Trophoblast cell (in vitro differentiated cells and primary cell): ENCODE results near the gene MKNK1.

Experiments
- DNase-seq, 2 donors: peaks; one replicate each; pipeline ENCODE4 v3.0.0-alpha.2; 2016
- H2AFZ ChIP-seq: 2 replicates; pipeline ENCODE4 v1.6.1; 2013; ENCODE audit warnings: low read length, moderate library complexity, mild to moderate bottlenecking; ENCODE audit not compliant: insufficient read depth, poor library complexity
- H2AK5ac ChIP-seq: 2 replicates; pipeline ENCODE4 v1.6.1; 2013; ENCODE audit warnings: mild to moderate bottlenecking, low read length
- H2BK120ac ChIP-seq: 2 replicates; pipeline ENCODE4 v1.6.1; 2013; ENCODE audit warnings: low read length, mild to moderate bottlenecking, moderate library complexity; ENCODE audit not compliant: insufficient read depth, poor library complexity
- H2BK12ac ChIP-seq: 2 replicates; pipeline ENCODE4 v1.6.1; 2013; ENCODE audit warnings: mild to moderate bottlenecking, low read length, moderate library complexity
- H2BK5ac ChIP-seq: 2 replicates; pipeline ENCODE4 v1.6.1; 2013; ENCODE audit warnings: low read length, low read depth, moderate library complexity, mild to moderate bottlenecking; ENCODE audit not compliant: poor library complexity
- H3K14ac ChIP-seq: 2 replicates; pipeline ENCODE4 v1.6.1; 2013; ENCODE audit warnings: mild to moderate bottlenecking, low read length
- H3K18ac ChIP-seq: 2 replicates; pipeline ENCODE4 v1.6.1; 2013; ENCODE audit warnings: mild to moderate bottlenecking, low read length
- H3K23ac ChIP-seq: 2 replicates; pipeline ENCODE4 v1.6.1; 2013; ENCODE audit warnings: low read length
- H3K27ac ChIP-seq: 2 replicates; pipeline ENCODE4 v1.5.1; 2013; ENCODE audit warnings: low read depth, mild to moderate bottlenecking, inconsistent platforms, low read length, moderate library complexity
- H3K27me3 ChIP-seq: 2 replicates; pipeline ENCODE4 v1.6.1; 2013; ENCODE audit warnings: inconsistent platforms, mild to moderate bottlenecking, low read length, moderate library complexity; ENCODE audit not compliant: insufficient read depth
- H3K36me3 ChIP-seq, 2 experiments: 1 replicate in 1 of 2; 2 replicates in 1 of 2; pipeline ENCODE4 v1.6.1; 2013; ENCODE audit warnings: low read length in 2 of 2, mild to moderate bottlenecking in 2 of 2, moderate library complexity in 1 of 2; ENCODE audit not compliant: insufficient read depth in 2 of 2, control insufficient read depth in 1 of 2
- H3K4ac ChIP-seq: 2 replicates; pipeline ENCODE4 v1.6.1; 2013; ENCODE audit warnings: low read depth, mild to moderate bottlenecking, low read length, moderate library complexity
- H3K4me1 ChIP-seq, 2 experiments: 1 replicate in 1 of 2; 2 replicates in 1 of 2; pipeline ENCODE4 v1.6.1; 2013; ENCODE audit warnings: low read length in 2 of 2, mild to moderate bottlenecking in 2 of 2, moderate library complexity in 1 of 2; ENCODE audit not compliant: insufficient read depth in 2 of 2, control insufficient read depth in 1 of 2
- H3K4me2 ChIP-seq: 2 replicates; pipeline ENCODE4 v1.6.1; 2013; ENCODE audit warnings: inconsistent platforms, mild to moderate bottlenecking, low read length, moderate library complexity
- H3K4me3 ChIP-seq: 2 replicates; pipeline ENCODE4 v1.5.1; 2013; ENCODE audit warnings: mild to moderate bottlenecking, low read depth, low read length, inconsistent platforms
- H3K79me1 ChIP-seq: one replicate; pipeline ENCODE4 v1.6.1; 2013; ENCODE audit warnings: low read length
- H3K79me2 ChIP-seq: 2 replicates; pipeline ENCODE4 v1.6.1; 2013; ENCODE audit warnings: low read length, mild to moderate bottlenecking; ENCODE audit not compliant: control insufficient read depth, insufficient read depth, poor library complexity
- H3K9ac ChIP-seq: 2 replicates; pipeline ENCODE4 v1.6.1; 2013; ENCODE audit warnings: mild to moderate bottlenecking, low read length
- H3K9me3 ChIP-seq: 2 replicates; pipeline ENCODE4 v1.6.1; 2013; ENCODE audit warnings: low read depth, mild to moderate bottlenecking, control low read depth, inconsistent platforms, low read length; ENCODE audit not compliant: insufficient read depth
- H4K12ac ChIP-seq: 2 replicates; pipeline ENCODE4 v1.6.1; 2013; ENCODE audit warnings: low read depth, mild to moderate bottlenecking, low read length, moderate library complexity
- H4K8ac ChIP-seq: 2 replicates; pipeline ENCODE4 v1.6.1; 2013; ENCODE audit warnings: low read depth, mild to moderate bottlenecking, low read length, moderate library complexity
- H4K91ac ChIP-seq: one replicate; pipeline ENCODE4 v1.6.1; 2013; ENCODE audit warnings: low read depth, mild to moderate bottlenecking, low read length, moderate library complexity
- WGBS: extraction: QIAGEN DNeasy Blood & Tissue Kit; methylation state at CpG from one replicate; pipeline ENCODE4 v1.1.7; 2013; ENCODE audit warnings: missing lambda C conversion rate; ENCODE audit not compliant: insufficient read length, insufficient coverage; ENCODE audit errors: extremely low coverage; 5-methylcytosine and 5-hydroxymethylcytosine counted together

MKNK1 gene

DNA sequence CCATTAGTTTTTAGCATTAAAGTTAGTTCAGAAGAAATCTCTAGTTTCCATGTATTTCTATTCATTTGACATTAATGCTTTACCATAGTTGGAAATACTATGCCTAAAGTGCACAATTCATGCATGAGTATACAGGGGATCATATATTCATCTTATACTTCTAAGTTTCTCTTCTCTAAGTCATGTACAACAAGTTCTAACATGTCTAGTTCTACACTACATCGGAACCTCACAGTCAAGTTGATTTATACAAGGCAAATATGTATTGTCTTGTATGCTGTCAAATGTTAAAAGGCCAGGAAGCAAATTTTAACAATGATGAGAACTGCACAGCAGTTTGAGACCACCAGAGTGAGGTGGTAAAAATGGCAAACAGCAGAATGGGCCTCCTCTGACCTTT, 35.5 kb upstream of the MKNK1 start:
- H3K14ac ChIP-seq, result no peak overlapping the region
- H3K27me3 ChIP-seq, result no peaks in the 10 kb centered on the region
- H3K4me3 ChIP-seq, result no peak overlapping the region
- no peak overlapping the region for H2BK5ac ChIP-seq
- H3K36me3 ChIP-seq, result peaks cover 2 to 6% of the 10 kb centered on the region in 2 experiments
- H3K79me2 ChIP-seq, result no peaks in the 10 kb centered on the region
- WGBS, result no CpG with 5 or more reads among the region's 1 CpG
- H2AK5ac ChIP-seq, result no peak overlapping the region
- H3K9ac ChIP-seq, result no peak overlapping the region
- H4K8ac ChIP-seq, result no peak overlapping the region
- H3K9me3 ChIP-seq, result no peaks in the 10 kb centered on the region
- H3K23ac ChIP-seq, result no peak overlapping the region
- no peak for DNase-seq
- H3K4me1 ChIP-seq, result no peaks in the 10 kb centered on the region
- no peak overlapping the region for H2BK120ac ChIP-seq
- no peak overlapping the region for H3K4me2 ChIP-seq
- no peak overlapping the region for H4K12ac ChIP-seq
- no peak overlapping the region for H2AFZ ChIP-seq
- H3K27ac ChIP-seq, result no peak overlapping the region
- H3K79me1 ChIP-seq, result no peaks in the 10 kb centered on the region
- no peak overlapping the region for H3K4ac ChIP-seq
- H3K18ac ChIP-seq, result no peak overlapping the region
- no peak overlapping the region for H2BK12ac ChIP-seq
- H4K91ac ChIP-seq, result no peak overlapping the region

DNA sequence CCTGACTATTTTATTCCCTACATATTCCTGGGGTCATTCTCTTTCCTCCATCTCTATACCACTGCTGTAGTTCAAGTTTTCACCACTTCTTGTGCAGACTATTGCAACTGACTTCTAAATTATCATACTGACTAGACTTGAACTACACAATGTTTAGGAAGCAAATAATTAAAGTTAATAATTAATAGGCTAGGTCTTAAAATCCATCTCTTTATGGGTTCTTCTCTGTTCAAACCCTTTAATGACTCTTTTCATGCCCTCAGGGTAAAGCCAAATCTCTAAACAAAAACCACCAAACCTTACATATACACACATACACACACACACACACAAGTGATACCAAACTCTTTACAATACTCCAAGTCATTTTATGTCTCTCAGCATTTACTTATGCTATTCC, 34.9 kb upstream of the MKNK1 start:
- peaks cover 4 to 9% of the 10 kb centered on the region in 2 experiments for H3K36me3 ChIP-seq
- H2AK5ac ChIP-seq, result no peak overlapping the region
- no peak overlapping the region for H3K23ac ChIP-seq
- H2BK120ac ChIP-seq, result no peak overlapping the region
- no peaks in the 10 kb centered on the region for H3K9me3 ChIP-seq
- no peak overlapping the region for H2AFZ ChIP-seq
- no peak overlapping the region for H2BK5ac ChIP-seq
- H3K4me1 ChIP-seq, result no peaks in the 10 kb centered on the region
- no peak overlapping the region for H4K91ac ChIP-seq
- H3K79me1 ChIP-seq, result no peaks in the 10 kb centered on the region
- no peak overlapping the region for H4K8ac ChIP-seq
- no peak overlapping the region for H3K4me2 ChIP-seq
- no peak overlapping the region for H3K27ac ChIP-seq
- H3K9ac ChIP-seq, result no peak overlapping the region
- H3K27me3 ChIP-seq, result no peaks in the 10 kb centered on the region
- H3K79me2 ChIP-seq, result no peaks in the 10 kb centered on the region
- DNase-seq, result no peak
- no peak overlapping the region for H3K18ac ChIP-seq
- H3K4ac ChIP-seq, result no peak overlapping the region
- no peak overlapping the region for H3K14ac ChIP-seq
- H2BK12ac ChIP-seq, result no peak overlapping the region
- no peak overlapping the region for H3K4me3 ChIP-seq
- no peak overlapping the region for H4K12ac ChIP-seq

DNA sequence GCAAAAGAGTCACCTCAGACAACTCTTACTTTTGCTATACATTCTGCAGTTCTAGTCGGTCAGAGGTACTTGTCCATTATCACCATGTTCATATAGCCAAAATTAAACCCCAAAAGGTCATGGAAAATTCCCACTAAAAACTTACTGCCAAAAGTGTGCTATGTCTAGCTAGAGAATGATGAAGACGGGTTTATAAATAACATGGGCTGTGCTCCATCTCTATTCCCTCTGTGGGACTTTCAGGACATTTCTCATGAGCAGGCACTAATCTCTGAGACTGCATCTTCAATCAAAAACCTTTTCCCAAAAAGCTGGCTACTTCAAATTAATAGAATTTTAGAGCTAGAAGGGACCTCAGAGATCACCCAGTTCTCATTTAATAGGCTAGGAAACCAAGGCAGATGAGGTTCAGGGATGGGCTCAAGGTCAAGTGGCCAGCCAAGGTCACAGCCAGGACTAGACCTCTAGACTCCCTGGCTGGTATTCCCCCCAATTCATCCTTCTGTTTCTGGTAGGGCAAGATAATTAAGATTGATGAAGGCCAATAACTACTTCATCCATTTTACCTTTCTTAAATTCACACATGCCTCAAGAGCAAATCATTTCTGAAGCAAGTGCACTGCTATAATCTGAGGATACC, 33.5 kb upstream of the MKNK1 start:
- Histone ChIP-seq H4K91ac (no peak overlapping the region), H3K9ac (no peak overlapping the region), H3K36me3 (peaks cover 4 to 7% of the 10 kb centered on the region in 2 experiments), H2AFZ (no peak overlapping the region), H4K8ac (no peak overlapping the region), H3K4ac (no peak overlapping the region), H2BK120ac (no peak overlapping the region), H3K4me1 (no peaks in the 10 kb centered on the region), H3K18ac (no peak overlapping the region), H3K14ac (no peak overlapping the region), H3K4me3 (no peak overlapping the region), H4K12ac (no peak overlapping the region), H3K23ac (no peak overlapping the region), H2AK5ac (no peak overlapping the region), H3K79me2 (no peaks in the 10 kb centered on the region), H2BK5ac (no peak overlapping the region), H2BK12ac (no peak overlapping the region), H3K4me2 (no peak overlapping the region), H3K79me1 (no peaks in the 10 kb centered on the region), H3K27ac (no peak overlapping the region), H3K27me3 (no peaks in the 10 kb centered on the region), H3K9me3 (no peaks in the 10 kb centered on the region)
- WGBS, result no CpG with 5 or more reads among the region's 2 CpGs
- DNase-seq, result no peak

DNA sequence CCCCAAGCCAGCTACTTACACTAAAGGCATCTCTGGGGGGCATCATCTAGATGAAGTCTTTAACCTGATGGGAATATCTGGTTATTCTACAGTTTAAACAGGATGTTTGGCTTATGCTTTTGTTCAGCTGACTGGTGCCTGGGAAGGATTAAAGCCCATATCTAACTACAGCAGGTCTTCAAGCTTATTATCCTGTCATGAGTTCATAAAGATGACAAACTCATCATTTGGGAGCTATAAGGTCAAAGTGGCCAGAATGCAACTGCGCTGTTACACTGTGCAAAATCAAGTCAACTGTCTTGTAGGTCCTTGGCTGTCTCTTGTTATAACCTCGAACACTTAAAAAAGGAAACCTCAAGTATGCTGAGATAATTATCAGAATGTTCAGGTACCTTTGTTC, 31.1 kb upstream of the MKNK1 start:
- no peaks in the 10 kb centered on the region for H3K79me2 ChIP-seq

More for the DNA sequence above, 31.1 kb upstream of the MKNK1 start:
- Histone ChIP-seq H3K36me3 (peaks cover 8 to 10% of the 10 kb centered on the region in 2 experiments), H3K27ac (no peak overlapping the region), H3K79me1 (no peaks in the 10 kb centered on the region), H4K91ac (no peak overlapping the region), H3K23ac (no peak overlapping the region), H3K4me3 (no peak overlapping the region), H4K8ac (no peak overlapping the region), H2BK5ac (no peak overlapping the region), H2AFZ (no peak overlapping the region), H3K4me2 (no peak overlapping the region), H2BK12ac (no peak overlapping the region), H2BK120ac (no peak overlapping the region), H3K4me1 (no peaks in the 10 kb centered on the region), H3K9ac (no peak overlapping the region), H4K12ac (no peak overlapping the region), H3K27me3 (no peaks in the 10 kb centered on the region), H3K4ac (no peak overlapping the region), H2AK5ac (no peak overlapping the region), H3K9me3 (no peaks in the 10 kb centered on the region), H3K18ac (no peak overlapping the region), H3K14ac (no peak overlapping the region)
- WGBS, result no CpG with 5 or more reads among the region's 2 CpGs
- no peak for DNase-seq
